Measurements from ENCODE around the gene MORN5. TPM values are rescaled to one million over a fixed set of nuclear protein-coding genes. Genes with fewer than 3 reads are reported as not detected.

The MORN5 gene
- polyA plus RNA-seq, 2 of the 4 experiments (the other 2 are of a cell fraction), result not detected

- no peak for ATAC-seq
- Histone ChIP-seq H3K9me3 (no peaks in the 10 kb centered on the region), H3K4me3 (no peak overlapping the region), H3K27ac (no peak overlapping the region), H3K4me1 (peaks cover 10% of the 10 kb centered on the region), H3K4me2 (no peak overlapping the region)
- FAIRE-seq, result no peak
- CTCF ChIA-PET, result interaction anchor here (0.8 to 2.1 kb wide), 6 partner anchors 25 to 163 kb away, joined by 3 to 6 read pairs (median 4); no protein-coding TSS in a partner anchor
- WGBS (ENCODE audit: missing lambda C conversion rate), result 86% methylated on average over 7 of the region's 8 CpGs
- TF ChIP-seq HOXA7 (CRISPR knock-in tag; IDR thresholded peaks at IDR 0.05) (no peak), ZSCAN20 (CRISPR knock-in tag; IDR thresholded peaks at IDR 0.05) (no peak), FOSL2 (IDR thresholded peaks at IDR 0.05) (no peak), FOSL2 (CRISPR knock-in tag; IDR thresholded peaks at IDR 0.05) (no peak), FOSB (CRISPR knock-in tag; IDR thresholded peaks at IDR 0.05) (no peak), BCL3 (IDR thresholded peaks at IDR 0.05) (no peak), RFX5 (IDR thresholded peaks at IDR 0.05) (no peak), MAX (IDR thresholded peaks at IDR 0.05) (no peak), TP53 (CRISPR knock-in tag; IDR thresholded peaks at IDR 0.05) (no peak), CBX2 (IDR thresholded peaks at IDR 0.05; ENCODE audit: borderline replicate concordance, low read depth) (no peak), ZFP36 (IDR thresholded peaks at IDR 0.05; ENCODE audit: borderline replicate concordance, partially characterized antibody) (no peak), RCOR1 (IDR thresholded peaks at IDR 0.05; ENCODE audit: low read depth, low read length) (no peak), ATOH8 (CRISPR knock-in tag; IDR thresholded peaks at IDR 0.05; ENCODE audit: low read depth) (no peak), NR3C1 (IDR thresholded peaks at IDR 0.05) (no peak), KDM5A (IDR thresholded peaks at IDR 0.05) (no peak), RAD21 (conservative IDR thresholded peaks at IDR 0.05 in 1 of 2, IDR thresholded peaks at IDR 0.05 in 1 of 2) (no peak)
- no peak for DNase-seq (ENCODE audit: low read depth in 1 of 2, low spot score in 1 of 2)
- POLR2A ChIA-PET, result no interaction called here
These were observed 27.2 kb downstream of the MORN5 start for GRCh38 chr9:122186777-122187470.

GRCh38 chr9:122188369-122188768 lies 28.7 kb downstream of the MORN5 start:
- WGBS (ENCODE audit: missing lambda C conversion rate), result 79% methylated on average over 5 of the region's 6 CpGs
- CTCF ChIA-PET, result interaction anchor here (1.3 to 2.1 kb wide), 2 partner anchors 38 to 64 kb away, joined by 5 read pairs; no protein-coding TSS in a partner anchor

More at GRCh38 chr9:122188369-122188768, 28.7 kb downstream of the MORN5 start:
- H3K4me1 ChIP-seq, result peaks cover 10% of the 10 kb centered on the region
- DNase-seq (ENCODE audit: low read depth in 1 of 2, low spot score in 1 of 2) (no peak), FAIRE-seq (no peak), ATAC-seq (no peak)
- POLR2A ChIA-PET, result no interaction called here
- H3K4me2 ChIP-seq, result no peak overlapping the region
- H3K4me3 ChIP-seq, result no peak overlapping the region
- no peaks in the 10 kb centered on the region for H3K9me3 ChIP-seq
- no peak for TF ChIP-seq EHMT2 (IDR thresholded peaks at IDR 0.05; ENCODE audit: low read depth)
- no peak for TF ChIP-seq RNF2 (IDR thresholded peaks at IDR 0.05; ENCODE audit: borderline replicate concordance, low read depth)
- TF ChIP-seq HES2 (IDR thresholded peaks at IDR 0.05), result no peak
- TF ChIP-seq ESRRA (IDR thresholded peaks at IDR 0.05; ENCODE audit: borderline replicate concordance, low read length), result no peak
- no peak for TF ChIP-seq GATA3 (IDR thresholded peaks at IDR 0.05; ENCODE audit: borderline replicate concordance)
- TF ChIP-seq JUN (IDR thresholded peaks at IDR 0.05), result no peak
- TF ChIP-seq USF2 (IDR thresholded peaks at IDR 0.05), result no peak
- TF ChIP-seq FOSB (CRISPR knock-in tag; IDR thresholded peaks at IDR 0.05), result no peak
- TF ChIP-seq ELK1 (IDR thresholded peaks at IDR 0.05; ENCODE audit: low read depth, low read length), result no peak
- no peak for TF ChIP-seq FOSL2 (IDR thresholded peaks at IDR 0.05)
- no peak for TF ChIP-seq FOSL2 (CRISPR knock-in tag; IDR thresholded peaks at IDR 0.05)
- no peak for TF ChIP-seq PBX3 (IDR thresholded peaks at IDR 0.05)
- TF ChIP-seq POLR2AphosphoS2 (conservative IDR thresholded peaks at IDR 0.05; ENCODE audit: low read length), result no peak
- TF ChIP-seq HDAC2 (IDR thresholded peaks at IDR 0.05), result no peak
- no peak overlapping the region for H3K27ac ChIP-seq
